Endometrium (tissue), 2 donors: ENCODE data around the gene DNAJC21.
"Not testable (repeated sequence)": the region's sequence is repeated elsewhere in the genome, so short reads cannot be mapped to it uniquely, and the experiment has no call there.

Experiments
- FAIRE-seq: peaks from 2 replicates; lab custom pipeline; 2012; peaks lifted over from hg19 to GRCh38; lab: Jason Lieb, UNC
- donor health status: control.
- donor health status: control.

Gene DNAJC21

DNA sequence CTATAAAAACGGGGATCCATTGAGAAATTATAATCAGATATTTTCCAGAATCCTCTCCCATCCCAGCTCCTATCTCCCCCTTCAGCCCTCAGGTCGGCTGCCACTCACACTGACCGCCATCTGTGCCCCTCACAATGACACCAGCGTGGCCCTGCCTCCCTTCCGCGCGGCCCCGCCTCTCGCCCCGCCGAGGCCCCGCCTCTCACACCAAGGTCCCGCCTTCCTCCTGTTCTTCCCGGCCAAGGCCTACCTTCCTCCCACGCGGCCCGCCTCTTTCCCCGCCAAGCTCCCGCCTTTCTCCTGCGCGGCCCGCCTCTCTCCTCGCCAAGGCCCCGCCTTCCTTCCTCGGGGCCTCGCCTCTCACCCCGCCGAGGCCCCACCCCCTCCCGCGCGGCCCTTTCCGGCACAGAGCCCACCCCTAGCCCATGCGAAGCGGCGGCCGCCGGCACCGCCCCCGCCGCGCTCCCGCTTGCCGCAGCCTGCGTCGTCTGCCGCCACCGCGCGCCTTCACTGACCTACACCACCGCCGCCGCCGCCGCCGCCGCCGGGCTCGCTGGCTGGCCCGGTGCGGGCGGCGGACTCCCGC lies at the start of gene DNAJC21:
TSS of gene DNAJC21 (plus strand) at position 426 of the 586 bp plus-strand sequence. CDS start 261 bp downstream, outside the sequence.
- FAIRE-seq = peak; percentile 45

DNA sequence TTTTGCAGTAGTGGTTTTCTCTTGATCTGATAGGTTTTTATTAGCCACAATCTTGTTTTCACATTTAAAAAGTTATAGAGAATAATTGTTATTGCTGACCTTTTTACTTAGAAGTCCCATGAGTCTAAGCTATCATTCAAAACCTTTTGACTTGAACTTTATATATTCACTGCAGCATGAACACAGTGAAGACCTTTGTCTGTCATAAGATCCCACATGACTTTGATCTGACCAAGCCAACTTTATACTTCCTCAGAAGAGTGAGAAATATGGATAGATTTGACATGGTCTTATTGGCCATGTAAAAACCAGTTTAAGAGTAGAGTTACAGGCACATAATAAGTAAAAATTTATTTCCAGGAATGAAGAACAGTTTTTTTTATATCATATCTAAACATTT lies 48.1 kb upstream of the DNAJC21 start:
- FAIRE-seq = no peak

DNA sequence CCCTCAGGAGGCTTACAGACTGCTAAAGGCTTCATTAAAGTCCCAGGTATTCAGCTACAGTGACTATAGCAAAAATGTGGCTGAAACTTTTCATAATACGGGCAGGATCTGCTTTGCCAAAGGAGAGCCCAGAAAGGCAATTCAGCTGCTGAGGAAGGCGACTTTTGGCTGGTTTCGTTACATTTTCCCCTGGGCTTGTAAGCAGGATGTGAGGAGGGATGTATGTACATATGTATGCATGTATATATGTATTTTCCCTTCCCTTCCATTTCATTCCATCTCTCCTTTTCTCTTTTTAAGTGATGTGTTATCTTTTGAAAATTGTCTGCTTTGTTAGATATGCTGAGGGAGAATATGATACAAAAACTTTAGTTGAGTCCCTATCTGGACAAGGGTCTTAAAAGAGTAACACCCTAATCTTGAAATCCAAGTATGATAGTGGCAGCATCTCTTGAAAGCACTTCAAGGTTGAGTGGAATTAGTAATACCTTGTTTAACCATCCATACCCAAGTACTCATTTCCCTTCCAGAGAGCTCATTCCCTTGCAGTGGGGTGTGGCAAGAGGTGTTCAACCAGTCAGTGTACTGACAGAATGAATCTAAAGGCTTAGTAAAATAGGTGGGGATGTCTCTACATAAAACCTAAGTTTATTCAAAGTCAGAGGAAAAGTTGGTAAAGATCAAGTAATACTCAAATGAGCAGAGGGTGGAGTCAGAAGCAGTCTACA lies 42.8 kb upstream of the DNAJC21 start:
- FAIRE-seq = no peak

DNA sequence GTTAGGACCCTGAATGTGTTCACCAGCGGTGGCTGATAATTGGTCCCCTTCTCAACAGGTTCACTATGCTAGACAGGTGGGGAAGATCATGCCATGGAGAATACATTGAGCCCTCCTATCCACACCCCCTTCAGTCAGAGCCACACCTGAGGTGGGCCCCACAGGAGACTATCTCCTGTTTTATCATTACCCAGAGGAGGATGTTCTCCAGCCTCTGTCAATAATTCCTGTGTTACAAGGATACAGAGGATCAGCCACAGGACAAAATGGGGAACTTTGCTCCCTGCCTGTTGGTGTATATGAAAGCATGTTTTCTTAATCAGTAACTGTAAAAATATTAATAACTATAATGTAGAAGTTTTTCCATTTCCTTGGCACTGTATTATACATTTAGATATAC lies 40.0 kb upstream of the DNAJC21 start:
- FAIRE-seq = no peak

DNA sequence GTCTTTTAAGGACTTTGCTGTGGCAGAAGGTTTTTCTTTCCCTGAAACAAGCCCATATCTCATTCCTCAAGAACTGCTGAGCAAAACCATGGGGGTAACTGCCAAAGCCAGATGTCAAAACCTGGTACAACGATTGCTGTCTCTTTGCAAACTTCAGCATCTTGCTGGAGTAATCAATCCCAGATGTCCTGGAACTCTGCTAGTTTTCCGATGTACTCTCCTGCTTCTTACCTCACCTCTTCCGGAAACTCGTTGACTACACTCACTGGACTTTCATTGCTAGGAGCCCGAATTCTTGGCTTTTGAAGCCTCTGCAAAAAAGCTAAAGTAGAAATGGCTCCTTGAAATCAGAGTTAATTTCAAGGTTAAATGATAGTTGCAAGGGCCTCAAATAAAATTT lies 37.4 kb upstream of the DNAJC21 start:
- no peak for FAIRE-seq

DNA sequence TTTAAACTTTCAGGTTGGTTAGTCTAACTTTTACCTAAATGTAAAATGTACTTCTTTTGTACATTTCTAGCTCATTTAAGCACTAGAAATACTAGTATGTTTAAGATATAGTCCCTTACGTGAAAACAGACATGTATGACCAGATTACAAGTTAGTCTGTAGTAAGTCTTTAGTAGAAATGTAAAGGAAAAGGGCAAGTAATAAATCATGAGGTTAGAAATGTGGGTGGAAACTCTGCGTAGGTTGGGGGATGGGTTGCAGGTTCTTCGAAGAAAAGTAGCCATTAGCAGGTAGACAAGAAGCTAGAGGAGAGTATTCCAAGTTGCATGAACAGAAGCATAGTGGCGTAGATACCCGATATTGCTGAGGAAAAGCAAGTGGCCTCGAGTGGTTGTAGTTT lies 36.9 kb upstream of the DNAJC21 start:
- no peak for FAIRE-seq

DNA sequence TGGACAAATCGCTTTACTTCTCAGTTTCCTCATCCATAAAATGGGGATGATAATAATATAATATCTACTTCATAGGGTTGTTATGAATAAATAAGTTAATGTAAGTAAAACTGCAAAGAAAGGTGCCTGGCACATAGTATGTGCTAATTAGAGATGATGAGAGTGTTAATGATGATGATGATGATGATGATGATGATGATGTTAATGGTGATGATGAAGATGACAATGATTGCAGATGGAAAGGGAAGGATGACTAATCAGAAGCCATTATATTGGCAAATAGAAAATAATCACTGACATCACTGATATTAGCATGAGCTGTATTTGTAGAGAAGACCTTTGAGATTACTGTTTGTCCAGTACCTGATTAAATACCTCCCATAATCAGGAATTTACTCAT lies 34.6 kb upstream of the DNAJC21 start:
- FAIRE-seq = no peak

DNA sequence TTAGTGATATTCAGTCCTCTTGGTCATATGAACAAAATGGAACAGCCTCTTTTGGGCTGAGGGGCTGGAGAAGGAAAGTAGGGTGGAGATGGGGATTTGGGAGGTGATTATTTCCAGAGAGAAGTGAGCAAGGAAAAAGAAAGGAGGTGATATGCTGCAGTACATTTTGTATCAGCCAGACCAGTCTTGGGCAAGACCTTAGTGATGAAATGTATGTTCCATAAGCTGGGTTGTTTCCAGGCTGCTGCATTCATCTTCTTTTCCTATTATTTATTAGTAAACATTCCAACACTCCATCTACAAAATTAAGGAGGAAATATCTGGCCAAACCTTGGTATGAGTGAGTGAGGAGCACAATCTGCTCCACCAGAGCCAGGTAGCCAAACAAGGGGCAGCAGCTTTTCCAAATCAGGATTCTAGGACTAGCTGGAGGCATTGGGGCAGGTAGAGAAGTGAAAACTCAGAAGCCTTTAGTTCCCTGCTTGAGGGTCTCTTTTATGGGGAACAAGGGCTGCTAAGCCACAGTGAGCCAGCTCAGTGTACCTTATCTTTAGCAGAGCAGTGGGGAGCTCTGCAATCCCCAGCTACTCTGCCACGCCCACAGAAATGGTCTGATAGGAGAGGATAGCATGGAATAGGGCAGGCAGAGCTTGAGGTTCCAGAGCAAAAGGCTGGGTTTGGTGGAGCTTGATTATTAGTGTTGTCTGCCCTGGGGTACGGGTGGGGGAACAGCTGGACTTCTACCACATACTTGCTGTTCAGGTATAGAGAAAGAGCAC lies 33.5 kb upstream of the DNAJC21 start:
- FAIRE-seq = no peak

DNA sequence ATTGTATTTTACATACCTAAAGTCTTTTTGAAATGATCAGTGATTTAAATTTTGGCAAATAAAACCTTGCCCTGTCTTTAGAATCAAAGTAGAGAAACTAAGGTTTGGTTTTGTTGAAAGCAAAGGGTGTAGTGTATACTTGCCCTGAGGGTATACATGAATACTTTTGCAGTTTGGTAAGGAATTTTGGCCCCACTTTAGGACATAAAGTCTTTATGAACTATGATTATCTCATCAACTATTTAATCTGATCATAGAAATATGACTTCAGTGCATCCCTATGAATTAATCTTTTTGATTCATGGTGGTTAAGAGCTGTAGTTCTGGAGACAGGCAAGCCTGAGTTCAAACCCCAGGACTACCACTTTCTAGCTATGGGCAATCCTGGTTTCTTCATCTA lies 31.7 kb upstream of the DNAJC21 start:
- no peak for FAIRE-seq

DNA sequence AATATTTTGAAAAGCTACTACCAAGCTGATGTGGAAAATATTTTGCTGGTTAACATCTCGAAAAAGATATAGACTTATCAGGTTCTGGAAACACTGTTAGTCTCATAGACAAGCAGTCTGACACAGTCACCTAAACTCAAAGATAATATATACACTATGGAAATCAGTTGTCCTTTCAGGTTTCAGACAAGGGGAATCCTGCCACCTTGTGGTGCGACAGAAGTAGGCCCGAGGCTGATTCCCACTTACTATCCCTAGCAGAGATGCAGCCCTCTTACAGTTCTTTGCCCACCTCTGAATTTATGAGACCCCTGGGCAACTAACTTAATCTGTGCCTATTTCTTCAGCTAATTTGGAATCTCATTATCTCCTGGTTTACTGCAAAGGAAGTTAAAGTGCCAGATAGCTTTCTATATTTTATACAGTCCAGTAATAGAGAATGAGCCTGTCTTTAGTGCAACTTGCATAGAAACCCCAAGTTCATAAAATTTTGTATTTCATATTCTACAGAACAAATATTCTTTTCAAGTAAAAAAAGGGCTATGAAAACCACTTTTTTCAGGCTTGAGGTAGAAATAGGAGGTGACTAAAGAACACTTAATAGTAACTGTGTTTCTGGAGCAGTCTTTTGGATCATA lies 31.0 kb upstream of the DNAJC21 start:
- FAIRE-seq = peak; percentile 77

DNA sequence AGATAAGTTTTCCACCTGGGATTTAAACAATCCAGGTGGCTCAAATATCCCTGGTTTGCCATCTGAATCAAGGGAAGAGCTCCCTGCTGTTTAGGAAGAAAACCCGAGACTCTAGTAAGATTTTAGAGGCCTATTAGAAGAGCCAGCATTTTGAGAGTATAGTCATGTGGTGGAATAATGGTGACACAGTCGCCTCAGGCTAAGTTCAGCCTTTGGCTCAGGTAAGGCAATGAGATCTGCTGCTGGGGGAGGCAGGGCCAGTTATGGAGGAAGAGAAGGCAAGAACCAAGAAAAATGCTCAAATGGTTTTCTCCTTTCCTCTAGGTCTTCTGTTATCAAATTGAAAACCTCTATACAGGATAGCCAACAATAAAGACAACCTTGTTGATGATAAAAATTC lies 30.3 kb upstream of the DNAJC21 start:
- FAIRE-seq = no peak

DNA sequence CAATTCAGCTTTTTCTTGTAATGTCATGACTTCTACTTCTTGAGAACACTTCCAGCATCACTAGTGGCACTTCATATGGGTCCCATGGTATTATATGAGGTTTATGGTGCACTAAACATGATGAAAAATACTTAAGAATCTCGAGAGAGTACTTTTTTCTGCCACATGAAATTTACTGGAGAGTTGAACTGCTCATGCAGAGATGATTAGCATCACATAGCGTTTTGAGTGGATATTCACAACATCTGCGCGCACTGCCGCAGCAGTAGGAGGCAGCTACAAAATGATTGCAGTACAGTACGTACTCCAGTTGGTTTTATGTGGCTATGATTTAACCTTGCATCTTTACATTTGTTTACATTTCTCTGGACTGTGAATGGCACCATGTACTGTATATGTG lies 28.7 kb upstream of the DNAJC21 start:
- FAIRE-seq = no peak

DNA sequence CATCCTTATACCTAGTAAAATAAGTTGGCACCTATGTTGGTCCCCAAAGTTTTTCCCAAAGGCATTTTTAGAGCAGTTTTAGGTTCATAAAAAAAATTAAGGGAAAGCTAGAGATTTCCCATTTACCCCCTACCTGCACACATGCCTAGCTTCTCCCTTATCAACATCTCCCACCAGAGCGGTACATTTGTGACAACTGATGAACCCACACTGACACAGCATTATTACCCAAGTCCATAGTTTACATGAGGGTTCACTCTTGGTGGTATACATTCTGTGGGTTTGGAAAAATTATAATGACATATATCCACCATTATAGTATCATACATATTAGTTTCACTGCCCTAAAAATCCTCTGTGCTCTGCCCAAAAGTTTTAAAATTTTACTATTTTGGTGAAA lies 26.1 kb upstream of the DNAJC21 start:
- FAIRE-seq = no peak

DNA sequence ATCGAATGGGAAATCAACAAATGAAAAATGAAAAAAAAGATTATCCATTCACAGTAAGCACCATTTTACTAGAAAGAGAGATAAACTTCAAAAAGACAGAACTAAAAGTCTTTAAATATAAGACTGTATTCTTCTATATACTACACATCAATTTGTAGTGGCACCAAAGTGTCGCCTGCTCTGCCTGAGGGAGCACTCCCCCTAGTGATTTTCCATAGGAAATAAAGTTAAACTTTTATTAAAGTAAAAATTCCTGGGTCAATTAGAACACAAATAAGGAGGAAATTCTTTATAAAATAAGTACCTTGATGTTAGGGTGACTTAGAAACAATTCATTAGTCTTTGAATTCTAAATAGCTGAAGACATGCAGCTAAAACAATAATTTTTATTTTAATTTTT lies 23.8 kb upstream of the DNAJC21 start:
- no peak for FAIRE-seq

DNA sequence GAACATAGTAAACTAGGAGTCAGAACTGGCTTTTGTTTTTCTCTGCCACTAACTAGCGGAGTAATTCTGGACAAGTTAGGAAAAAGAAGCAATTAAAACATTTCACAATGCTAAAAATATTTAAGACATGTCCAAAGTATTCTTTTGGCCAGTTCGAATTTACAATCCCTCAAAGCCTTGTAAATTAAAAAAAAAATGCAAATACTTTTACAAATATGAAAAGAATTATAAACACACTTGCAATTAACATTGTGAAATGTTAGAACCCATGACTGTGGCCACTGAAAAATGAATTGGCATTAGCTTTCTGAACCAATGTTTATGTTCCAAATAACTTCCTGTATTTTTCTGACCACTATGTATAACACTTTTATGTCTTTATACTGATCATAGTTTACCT lies 16.3 kb upstream of the DNAJC21 start:
- FAIRE-seq = peak; percentile 51

DNA sequence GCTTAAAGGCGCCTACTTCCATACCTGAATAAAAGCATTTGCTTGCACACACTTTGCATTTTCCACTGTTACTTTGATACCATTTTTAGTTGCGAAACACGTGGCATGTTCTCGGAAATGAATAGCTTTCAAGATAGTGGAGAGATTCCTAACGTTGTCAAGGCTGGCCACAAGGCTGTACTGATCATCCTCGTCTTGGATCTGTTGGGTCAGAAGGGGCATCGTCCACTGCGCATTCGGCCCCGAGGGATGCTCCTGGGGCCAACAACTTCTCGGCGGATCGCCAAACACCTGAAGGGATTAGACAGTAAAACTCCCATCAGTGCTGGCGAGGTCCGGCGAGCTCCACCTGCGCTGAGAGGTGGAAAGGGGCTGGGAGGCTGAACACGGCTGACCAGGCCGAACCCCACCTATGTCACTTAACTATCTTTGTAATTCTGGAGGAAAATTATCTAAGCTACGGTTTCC lies 14.7 kb upstream of the DNAJC21 start:
- no peak for FAIRE-seq

DNA sequence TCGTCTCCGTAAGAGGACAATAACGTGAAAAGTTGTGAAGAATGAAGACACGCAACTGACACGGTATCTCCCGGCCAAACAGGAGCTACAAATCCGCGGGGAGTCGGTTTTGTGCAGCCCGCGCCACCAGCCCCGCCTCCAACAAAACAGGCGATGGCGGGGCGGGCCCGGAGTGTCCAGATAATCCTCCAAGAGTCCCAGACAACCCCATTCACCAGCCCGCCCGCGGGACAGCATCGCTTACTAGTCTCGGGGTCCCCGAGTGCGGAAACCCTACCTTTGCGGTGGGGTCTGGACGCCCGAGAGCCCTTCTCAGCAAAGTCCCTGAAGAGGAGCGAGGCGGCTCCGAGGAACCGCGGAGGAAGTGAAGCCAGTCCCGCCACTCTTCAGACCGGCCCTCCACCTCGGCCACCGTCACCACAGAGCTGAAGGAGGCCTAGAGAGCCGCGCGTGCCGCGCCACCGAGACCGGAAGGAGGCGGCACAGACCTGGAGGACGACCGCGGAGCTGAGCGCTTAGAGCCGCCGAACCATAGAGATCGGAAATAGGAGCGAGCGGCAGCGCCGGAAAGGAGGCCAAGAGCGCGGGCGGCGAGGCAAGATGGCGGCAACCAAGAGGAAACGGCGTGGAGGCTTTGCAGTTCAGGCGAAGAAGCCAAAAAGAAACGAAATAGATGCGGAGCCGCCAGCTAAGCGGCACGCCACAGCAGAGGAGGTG lies 14.1 kb upstream of the DNAJC21 start, which contains the start of the genes BRIX1 and RAD1:
TSS of gene BRIX1 (plus strand) at position 573 of the 717 bp plus-strand sequence. CDS start at position 601, 28 bp downstream.
TSS of gene RAD1 (minus strand) at position 366 of the 717 bp plus-strand sequence. CDS start 612 bp downstream, outside the sequence.
- FAIRE-seq = peak; percentile 86

DNA sequence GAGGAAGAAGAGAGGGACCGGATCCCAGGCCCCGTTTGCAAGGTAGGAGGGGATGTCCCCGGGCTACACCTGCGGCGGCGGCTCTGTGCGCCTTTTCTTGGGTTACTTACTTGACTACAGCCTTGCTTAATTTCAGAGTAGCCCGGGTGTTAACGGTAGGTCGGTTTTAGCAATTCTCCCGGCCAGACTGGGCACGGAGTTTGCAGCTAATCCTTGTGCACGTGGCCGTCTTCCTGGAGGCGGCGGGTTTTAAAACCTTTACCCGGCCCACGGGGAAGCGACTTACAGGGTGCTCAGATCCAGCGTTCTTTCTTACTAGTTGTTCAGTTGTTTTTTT lies 13.5 kb upstream of the DNAJC21 start:
- no peak for FAIRE-seq

DNA sequence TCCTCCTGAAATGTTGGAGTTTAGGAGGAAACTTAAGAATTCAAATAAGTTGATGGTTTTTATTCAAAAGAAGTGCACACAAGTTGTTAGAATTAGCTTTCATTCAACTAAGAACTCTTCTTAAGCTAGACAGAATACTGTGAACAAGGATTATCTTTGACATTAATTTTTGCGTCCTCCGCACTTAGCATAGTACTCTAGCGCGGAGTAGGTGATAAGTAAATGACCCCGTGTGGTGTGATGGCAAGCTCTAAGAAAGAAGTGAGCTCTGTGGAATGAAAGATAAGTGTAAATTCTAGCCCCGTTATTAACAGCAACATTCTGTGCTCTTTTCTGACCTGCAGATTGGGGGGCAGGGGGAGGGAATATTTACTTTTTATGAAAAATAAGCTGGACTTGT lies 12.8 kb upstream of the DNAJC21 start:
- no peak for FAIRE-seq

DNA sequence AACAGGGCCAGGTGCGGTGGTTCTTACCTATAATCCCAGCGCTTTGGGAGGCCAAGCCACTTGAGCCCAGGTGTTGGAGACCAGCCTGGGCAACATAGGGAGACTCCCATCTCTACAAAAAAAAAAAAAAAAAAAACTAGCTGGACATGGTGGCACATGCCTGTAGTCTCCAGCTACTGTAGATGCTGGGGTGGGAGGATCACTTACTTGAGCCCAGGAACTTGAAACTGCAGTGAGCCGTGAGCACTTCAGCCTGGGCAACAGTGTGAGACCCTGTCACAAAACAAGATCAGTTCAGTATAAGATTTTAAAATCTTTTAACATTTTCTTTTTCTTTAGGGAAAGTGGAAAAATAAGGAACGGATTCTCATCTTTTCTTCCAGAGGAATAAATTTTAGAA lies 11.3 kb upstream of the DNAJC21 start:
- FAIRE-seq = no peak

DNA sequence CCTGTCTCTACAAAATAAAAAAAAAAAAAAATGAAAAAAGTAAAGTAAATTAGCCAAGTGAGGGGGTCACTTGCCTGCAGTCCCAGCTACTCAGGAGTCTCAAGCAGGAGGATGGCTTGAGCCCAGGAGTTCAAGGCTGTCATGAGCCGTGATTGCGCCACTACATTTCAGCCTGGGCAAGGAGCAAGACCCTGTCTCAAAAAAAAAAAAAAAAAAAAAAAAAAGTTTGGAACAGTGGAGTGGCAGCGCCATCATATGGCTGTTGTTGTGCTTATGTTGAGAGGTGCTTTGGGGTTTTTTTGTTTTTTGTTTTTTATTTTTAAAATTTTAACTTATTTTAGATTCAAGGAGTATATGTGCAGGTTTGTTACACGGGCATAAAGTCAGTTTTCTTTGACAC lies 10.3 kb upstream of the DNAJC21 start:
- no peak for FAIRE-seq

DNA sequence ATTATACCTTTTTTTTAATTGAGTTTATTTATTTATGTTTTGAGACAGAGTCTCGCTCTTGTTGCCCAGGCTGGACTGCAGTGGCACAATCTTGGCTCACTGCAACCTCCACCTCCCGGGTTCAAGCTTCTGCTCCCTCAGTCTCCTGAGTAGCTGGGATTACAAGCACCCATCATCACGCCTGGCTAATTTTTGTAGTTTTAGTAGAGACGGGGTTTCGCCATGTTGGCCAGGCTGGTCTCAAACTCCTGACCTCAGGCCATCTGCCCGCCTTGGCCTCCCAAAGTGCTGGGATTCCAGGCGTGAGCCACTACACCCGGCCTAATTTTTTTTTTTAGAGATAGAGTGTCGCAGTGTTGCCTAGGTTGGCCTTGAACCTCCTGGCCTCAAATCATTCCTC lies 6.1 kb upstream of the DNAJC21 start:
- FAIRE-seq = not testable (repeated sequence)
